Osteoblast (primary cell): ENCODE results near the gene ASB3. TPM values are rescaled to one million over a fixed set of nuclear protein-coding genes. Genes with fewer than 3 reads are reported as not detected.
"Not testable (repeated sequence)": the region's sequence is repeated elsewhere in the genome, so short reads cannot be mapped to it uniquely, and the experiment has no call there.

Source experiments
- DNase-seq: peaks from one replicate; pipeline ENCODE4 v3.0.0; 2011; ENCODE audit warnings: low spot score, mixed read lengths; ENCODE audit not compliant: insufficient read length; ENCODE audit errors: missing footprints
- H2AFZ ChIP-seq: 2 replicates; pipeline ENCODE4 v1.6.0; 2011; ENCODE audit warnings: mild to moderate bottlenecking, low read length
- H3K27ac ChIP-seq: 2 replicates; pipeline ENCODE4 v1.5.1; 2011; ENCODE audit warnings: mild to moderate bottlenecking, low read depth, low read length, moderate library complexity
- H3K27me3 ChIP-seq: 2 replicates; pipeline ENCODE4 v1.6.0; 2012; ENCODE audit warnings: mild to moderate bottlenecking, control low read depth, inconsistent platforms, low read length, moderate library complexity; ENCODE audit not compliant: insufficient read depth
- H3K36me3 ChIP-seq: 2 replicates; pipeline ENCODE4 v1.5.1; 2011; ENCODE audit warnings: mild to moderate bottlenecking, low read length, control low read depth, moderate library complexity; ENCODE audit not compliant: insufficient read depth
- H3K4me1 ChIP-seq: 2 replicates; pipeline ENCODE4 v1.5.1; 2011; ENCODE audit warnings: mild to moderate bottlenecking, low read length, control low read depth, moderate library complexity; ENCODE audit not compliant: insufficient read depth
- H3K4me2 ChIP-seq: 2 replicates; pipeline ENCODE4 v1.6.0; 2011; ENCODE audit warnings: mild to moderate bottlenecking, low read length; ENCODE audit not compliant: insufficient read depth
- H3K4me3 ChIP-seq: fragments of 200-600 bp; sonication (generic); 3 replicates; pipeline ENCODE4 v1.5.1; 2012; ENCODE audit warnings: mild to moderate bottlenecking, low read length, inconsistent platforms; ENCODE audit not compliant: insufficient read depth
- H3K79me2 ChIP-seq: 2 replicates; pipeline ENCODE4 v1.6.0; 2012; ENCODE audit warnings: mild to moderate bottlenecking, low read length, control low read depth, inconsistent platforms; ENCODE audit not compliant: insufficient read depth
- H3K9me3 ChIP-seq: 2 replicates; pipeline ENCODE4 v1.5.1; 2011; ENCODE audit warnings: low read depth, low read length, control low read depth
- H4K20me1 ChIP-seq: 2 replicates; pipeline ENCODE4 v1.6.0; 2012; ENCODE audit warnings: mild to moderate bottlenecking, low read length, control low read depth; ENCODE audit not compliant: insufficient read depth
- total RNA-seq: library from RNA; depleted of rRNA; stranded (reverse); fragments of >200 nt; gene quantifications from 2 replicates; pipeline ENCODE4 v1.2.3, GENCODE V29; 2012
- TF ChIP-seq, protein P1 (sequence below): IDR thresholded peaks from 2 replicates; pipeline ENCODE4 v1.5.1; 2011; ENCODE audit warnings: mild to moderate bottlenecking, low read depth, low read length, moderate library complexity; ENCODE audit errors: extremely low read depth

ASB3 gene
- total RNA-seq, 1 donor, result 21.4 TPM

DNA sequence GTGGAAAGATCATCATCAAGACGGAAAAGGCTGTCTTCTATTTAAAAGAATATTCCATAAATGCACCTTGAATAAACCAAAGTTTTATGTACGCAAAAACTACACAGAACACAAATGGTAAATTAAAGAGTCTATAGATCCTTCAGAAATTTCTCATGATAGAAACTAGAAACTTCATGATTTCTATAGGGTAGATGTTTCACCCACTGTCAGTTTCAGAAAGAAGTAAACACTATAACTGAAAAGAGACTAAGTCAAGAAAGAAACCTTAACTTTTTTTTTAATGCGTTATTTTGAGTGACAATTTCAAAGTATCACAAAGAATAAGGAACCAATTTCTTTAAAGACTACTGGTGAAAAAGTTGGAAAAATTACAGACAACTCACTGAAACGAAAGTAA is 61.1 kb downstream of the ASB3 start:
- Histone ChIP-seq H3K79me2 (no peaks in the 10 kb centered on the region), H3K9me3 (no peaks in the 10 kb centered on the region), H3K4me3 (no peak overlapping the region), H3K4me2 (no peak overlapping the region), H3K4me1 (no peaks in the 10 kb centered on the region), H3K27me3 (no peaks in the 10 kb centered on the region), H3K27ac (no peak overlapping the region), H2AFZ (no peak overlapping the region), H3K36me3 (no peaks in the 10 kb centered on the region), H4K20me1 (peaks cover 6% of the 10 kb centered on the region)
- no peak for DNase-seq
- TF ChIP-seq, protein P1, sequence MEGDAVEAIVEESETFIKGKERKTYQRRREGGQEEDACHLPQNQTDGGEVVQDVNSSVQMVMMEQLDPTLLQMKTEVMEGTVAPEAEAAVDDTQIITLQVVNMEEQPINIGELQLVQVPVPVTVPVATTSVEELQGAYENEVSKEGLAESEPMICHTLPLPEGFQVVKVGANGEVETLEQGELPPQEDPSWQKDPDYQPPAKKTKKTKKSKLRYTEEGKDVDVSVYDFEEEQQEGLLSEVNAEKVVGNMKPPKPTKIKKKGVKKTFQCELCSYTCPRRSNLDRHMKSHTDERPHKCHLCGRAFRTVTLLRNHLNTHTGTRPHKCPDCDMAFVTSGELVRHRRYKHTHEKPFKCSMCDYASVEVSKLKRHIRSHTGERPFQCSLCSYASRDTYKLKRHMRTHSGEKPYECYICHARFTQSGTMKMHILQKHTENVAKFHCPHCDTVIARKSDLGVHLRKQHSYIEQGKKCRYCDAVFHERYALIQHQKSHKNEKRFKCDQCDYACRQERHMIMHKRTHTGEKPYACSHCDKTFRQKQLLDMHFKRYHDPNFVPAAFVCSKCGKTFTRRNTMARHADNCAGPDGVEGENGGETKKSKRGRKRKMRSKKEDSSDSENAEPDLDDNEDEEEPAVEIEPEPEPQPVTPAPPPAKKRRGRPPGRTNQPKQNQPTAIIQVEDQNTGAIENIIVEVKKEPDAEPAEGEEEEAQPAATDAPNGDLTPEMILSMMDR, result no peak

GRCh38 chr2:53724536-53724935 is 62.2 kb downstream of the ASB3 start:
- DNase-seq, result no peak
- Histone ChIP-seq H4K20me1 (peaks cover 6% of the 10 kb centered on the region), H3K4me2 (no peak overlapping the region), H3K4me3 (no peak overlapping the region), H3K4me1 (no peaks in the 10 kb centered on the region), H3K79me2 (peaks cover 4% of the 10 kb centered on the region), H3K27ac (no peak overlapping the region), H2AFZ (no peak overlapping the region), H3K36me3 (no peaks in the 10 kb centered on the region), H3K27me3 (no peaks in the 10 kb centered on the region), H3K9me3 (no peaks in the 10 kb centered on the region)
- TF ChIP-seq, protein P1, result no peak

GRCh38 chr2:53720944-53721343 is 65.8 kb downstream of the ASB3 start:
- not testable (repeated sequence) for H3K27ac ChIP-seq, H3K27me3 ChIP-seq, DNase-seq, H3K4me3 ChIP-seq, H2AFZ ChIP-seq, H3K9me3 ChIP-seq, H3K4me1 ChIP-seq, H3K4me2 ChIP-seq, H3K36me3 ChIP-seq, H4K20me1 ChIP-seq, H3K79me2 ChIP-seq

DNA sequence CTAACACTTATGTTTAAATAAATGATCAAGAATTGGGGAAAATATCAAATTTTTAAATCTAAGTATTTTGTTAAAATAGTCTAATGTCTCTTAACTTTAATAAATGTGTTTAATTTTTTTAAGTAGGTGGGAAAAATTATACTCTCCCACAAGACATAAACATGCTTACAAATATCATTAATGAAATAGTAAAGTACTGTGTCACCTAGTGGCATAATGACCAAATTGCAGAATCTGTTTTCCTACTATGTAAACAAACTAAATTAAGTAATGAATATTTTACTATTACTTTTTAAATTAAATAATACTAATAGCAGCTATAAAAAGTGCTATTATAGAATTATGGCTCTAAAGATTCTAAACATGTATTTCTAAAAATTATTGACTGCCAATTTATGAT is 71.2 kb downstream of the ASB3 start:
- H3K4me2 ChIP-seq, result no peak overlapping the region
- TF ChIP-seq, protein P1, result peak; percentile 47

More for the DNA sequence above, 71.2 kb downstream of the ASB3 start:
- H3K9me3 ChIP-seq, result no peaks in the 10 kb centered on the region
- no peak overlapping the region for H3K27ac ChIP-seq
- DNase-seq, result no peak
- no peaks in the 10 kb centered on the region for H3K27me3 ChIP-seq
- no peak overlapping the region for H2AFZ ChIP-seq
- H3K79me2 ChIP-seq, result peaks cover 8% of the 10 kb centered on the region
- no peaks in the 10 kb centered on the region for H3K36me3 ChIP-seq
- H3K4me1 ChIP-seq, result no peaks in the 10 kb centered on the region
- no peak overlapping the region for H3K4me3 ChIP-seq
- H4K20me1 ChIP-seq, result no peaks in the 10 kb centered on the region
